Endothelial cell of umbilical vein (primary cell): ENCODE measurements around the gene ARV1. TPM values are rescaled to one million over a fixed set of nuclear protein-coding genes. Genes with fewer than 3 reads are reported as not detected.

Source experiments
- BruUV-seq: library from RNA; stranded (reverse); fragments of 400-500 nt; replicated peaks from 2 replicates; lab custom pipeline; 2021; lab: Mats Ljungman, UMichigan
- CTCF ChIA-PET: fragments of 300-600, 350-600 bp; sonication (Branson Sonifier 250); formaldehyde crosslinking; loops from one replicate; lab custom pipeline; 2021; ENCODE audit warnings: antibody characterized with exemption, inconsistent platforms; lab: Charles Lee
- POLR2A ChIA-PET: fragments of 300-600, 350-600 bp; sonication (Branson Sonifier 250); formaldehyde crosslinking; loops from one replicate; lab custom pipeline; 2021; ENCODE audit warnings: antibody characterized with exemption, inconsistent platforms; lab: Charles Lee
- DNase-seq: peaks from one replicate; pipeline ENCODE4 v3.0.0-alpha.2; 2011; ENCODE audit warnings: low read depth, low spot score
- FAIRE-seq: peaks from 2 replicates; lab custom pipeline; 2011; peaks lifted over from hg19 to GRCh38; lab: Jason Lieb, UNC
- H2AFZ ChIP-seq: 2 replicates; pipeline ENCODE4 v1.6.0; 2012; ENCODE audit warnings: low read depth, low read length, control low read depth, inconsistent platforms
- H3K27ac ChIP-seq: 2 replicates; pipeline ENCODE4 v1.5.1; 2011; ENCODE audit warnings: low read depth, mild to moderate bottlenecking, control low read depth, low read length, moderate library complexity; ENCODE audit not compliant: insufficient read depth
- H3K27me3 ChIP-seq, 2 experiments: 2 replicates each; pipeline versions ENCODE4 v1.6.0 to v1.6.1; 2011; ENCODE audit warnings: low read length in 2 of 2, mixed read lengths in 1 of 2; ENCODE audit not compliant: control insufficient read depth in 2 of 2, insufficient read depth in 2 of 2
- H3K36me3 ChIP-seq, 2 experiments: 2 replicates in 1 of 2; 3 replicates in 1 of 2; pipeline ENCODE4 v1.5.1; 2011; ENCODE audit warnings: low read length in 2 of 2, mild to moderate bottlenecking in 1 of 2, moderate library complexity in 1 of 2; ENCODE audit not compliant: control insufficient read depth in 2 of 2, insufficient read depth in 2 of 2; ENCODE audit errors: extremely low read depth in 1 of 2
- H3K4me1 ChIP-seq: 3 replicates; pipeline ENCODE4 v1.5.1; 2011; ENCODE audit warnings: mild to moderate bottlenecking, low read length; ENCODE audit not compliant: control insufficient read depth, insufficient read depth; ENCODE audit errors: extremely low read depth
- H3K4me2 ChIP-seq: 2 replicates; pipeline ENCODE4 v1.6.1; 2011; ENCODE audit warnings: low read length, control low read depth, mixed read lengths; ENCODE audit not compliant: insufficient read depth
- H3K4me3 ChIP-seq, 3 experiments: fragments of 200-600 bp in 1 of 3; sonication (generic), shearing (Covaris generic) in 1 of 3; replicated peaks in 1 of 3; 2 replicates each; pipeline ENCODE4 v1.5.1; 2011 to 2016; ENCODE audit warnings: control low read depth in 3 of 3, low read length in 3 of 3, mild to moderate bottlenecking in 2 of 3, inconsistent platforms in 1 of 3, low read depth in 1 of 3, moderate library complexity in 1 of 3; ENCODE audit not compliant: insufficient read depth in 1 of 3
- H3K79me2 ChIP-seq: 2 replicates; pipeline ENCODE4 v1.6.0; 2012; ENCODE audit warnings: low read length, inconsistent platforms; ENCODE audit not compliant: control insufficient read depth, insufficient read depth
- H3K9ac ChIP-seq: replicated peaks from 2 replicates; pipeline ENCODE3; 2011; ENCODE audit warnings: low read length, control low read depth; ENCODE audit not compliant: insufficient read depth; ENCODE audit errors: extremely low read depth
- H3K9me1 ChIP-seq: replicated peaks from 3 replicates; pipeline ENCODE4 v1.6.0; 2011; ENCODE audit warnings: mild to moderate bottlenecking, low read length; ENCODE audit not compliant: control insufficient read depth, insufficient read depth; ENCODE audit errors: extremely low read depth
- H3K9me3 ChIP-seq: replicated peaks from 2 replicates; pipeline ENCODE4 v1.5.1; 2012; ENCODE audit warnings: low read length, inconsistent platforms; ENCODE audit not compliant: control insufficient read depth, insufficient read depth
- H4K20me1 ChIP-seq: replicated peaks from 2 replicates; pipeline ENCODE3; 2011; ENCODE audit warnings: mild to moderate bottlenecking, low read length; ENCODE audit not compliant: control insufficient read depth, insufficient read depth; ENCODE audit errors: extremely low read depth
- EZH2 ChIP-seq: IDR thresholded peaks from 2 replicates; pipeline ENCODE4 v1.6.1; 2012; ENCODE audit warnings: borderline replicate concordance, low read depth, mild to moderate bottlenecking, moderate library complexity, low read length, inconsistent platforms; ENCODE audit not compliant: severe bottlenecking
- FOS ChIP-seq: IDR thresholded peaks from 2 replicates; pipeline ENCODE4 v1.6.1; 2011; ENCODE audit warnings: mild to moderate bottlenecking, low read length, moderate library complexity, borderline replicate concordance; ENCODE audit not compliant: insufficient read depth
- GATA2 ChIP-seq: IDR thresholded peaks from 2 replicates; pipeline ENCODE4 v1.7.0; 2011; ENCODE audit warnings: low read depth, mild to moderate bottlenecking, moderate library complexity, mixed read lengths, low read length; ENCODE audit not compliant: insufficient read length, insufficient read depth
- JUN ChIP-seq: IDR thresholded peaks from 2 replicates; pipeline ENCODE4 v1.6.1; 2011; ENCODE audit warnings: borderline replicate concordance, low read depth; ENCODE audit not compliant: insufficient read length, insufficient read depth
- MYC ChIP-seq: IDR thresholded peaks from one replicate; pipeline ENCODE4 v1.6.1; 2011; ENCODE audit warnings: mild to moderate bottlenecking, low read depth, low read length
- POLR2A ChIP-seq: IDR thresholded peaks from 2 replicates; pipeline ENCODE4 v1.6.1; 2012; ENCODE audit warnings: low read depth, mild to moderate bottlenecking, control low read depth, low read length
- POLR2AphosphoS5 ChIP-seq: IDR thresholded peaks from 2 replicates; pipeline ENCODE4 v1.6.1; 2012; ENCODE audit warnings: low read depth, mild to moderate bottlenecking, control low read depth, low read length, moderate library complexity; ENCODE audit not compliant: insufficient read depth
- dilution Hi-C: fragments of 300-500 bp; cut with MboI; formaldehyde crosslinking; loops from one replicate; pipeline ENCODE4 v1.15.0; 2019; ENCODE audit warnings: low sequenced_read_pairs; ENCODE audit not compliant: extremely low pct_ligation_motif_present
- intact Hi-C: fragments of 100-400 bp; cut with micrococcal nuclease; formaldehyde crosslinking; loops from one replicate; pipeline ENCODE4 v1.10.0; 2022
- polyA plus RNA-seq, 4 experiments: library from polyadenylated mRNA; depleted of rRNA in 3 of 4; stranded (reverse) in 3 of 4; unstranded in 1 of 4; fragments of >200 nt; gene quantifications; 2 replicates each; pipeline versions ENCODE4 v1.2.1 to v1.2.3, GENCODE V29; 2011 to 2012; ENCODE audit warnings: missing spikeins in 1 of 4
- total RNA-seq: library from RNA; stranded (reverse); gene quantifications from 2 replicates; pipeline ENCODE4 v1.2.3, GENCODE V29; 2021
- TF ChIP-seq, protein P1 (sequence below): IDR thresholded peaks from 2 replicates; pipeline ENCODE4 v1.6.1; 2011; ENCODE audit not compliant: insufficient read depth, insufficient read length
- TF ChIP-seq, protein P2 (sequence below), 2 donors: IDR thresholded peaks; 1 replicate in 1 of 2; 2 replicates in 1 of 2; pipeline ENCODE4 v1.5.1; 2011; ENCODE audit warnings: low read length in 2 of 2, mild to moderate bottlenecking in 2 of 2, moderate library complexity in 2 of 2, control low read depth in 1 of 2, inconsistent platforms in 1 of 2, low read depth in 1 of 2; ENCODE audit not compliant: insufficient read depth in 1 of 2; ENCODE audit errors: extremely low read depth in 1 of 2

Gene ARV1
- total and polyA plus RNA-seq, 2 donors (not counting 3 experiments of a cell fraction or from before 2014, with no cell fraction given) = 10.7 to 14.0 TPM

DNA sequence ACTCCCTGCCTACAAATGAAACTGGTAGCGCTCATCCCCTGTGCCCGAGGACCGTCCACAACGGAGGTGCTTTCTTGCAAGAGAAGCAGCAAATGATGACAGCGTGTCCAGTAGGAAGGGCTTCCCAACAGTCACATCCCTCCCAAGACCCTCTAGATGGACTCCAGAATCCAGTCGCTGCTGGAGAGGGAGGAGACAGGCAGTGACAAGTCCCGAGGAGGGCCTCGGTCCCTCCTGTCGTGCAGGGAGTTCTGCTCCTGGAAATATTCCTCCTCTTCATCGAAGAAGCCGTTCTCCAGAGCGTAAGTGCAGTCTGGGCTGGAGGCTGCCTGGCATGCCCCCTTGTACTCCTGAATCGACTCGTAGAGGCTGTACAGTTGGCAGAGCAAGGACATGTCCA is 40.8 kb downstream of the ARV1 start:
- FAIRE-seq (no peak), DNase-seq (no peak)
- CTCF ChIA-PET = no interaction called here
- POLR2A ChIA-PET = no interaction called here
- H3K9me3 ChIP-seq = no peaks in the 10 kb centered on the region
- no peaks in the 10 kb centered on the region for H3K9me1 ChIP-seq
- no TSS peak for BruUV-seq
- H3K27ac ChIP-seq = no peak overlapping the region
- intact Hi-C loops = loop anchor here (2.0 kb wide), 2 partner anchors 73 to 191 kb away; no protein-coding TSS in a partner anchor
- H3K36me3 ChIP-seq = peaks cover 0 to 4% of the 10 kb centered on the region in 2 experiments
- no peaks in the 10 kb centered on the region for H4K20me1 ChIP-seq
- peaks cover 7% of the 10 kb centered on the region for H3K4me1 ChIP-seq
- no peaks in the 10 kb centered on the region for H3K79me2 ChIP-seq
- no peak overlapping the region for H2AFZ ChIP-seq
- dilution Hi-C loops = no loop called here
- no peaks in the 10 kb centered on the region for H3K27me3 ChIP-seq
- no peak overlapping the region for H3K9ac ChIP-seq
- H3K4me2 ChIP-seq = no peak overlapping the region
- TF ChIP-seq POLR2AphosphoS5 (no peak), GATA2 (no peak), FOS (no peak), JUN (no peak), MYC (no peak), POLR2A (no peak), EZH2 (no peak)
- TF ChIP-seq, protein P1, sequence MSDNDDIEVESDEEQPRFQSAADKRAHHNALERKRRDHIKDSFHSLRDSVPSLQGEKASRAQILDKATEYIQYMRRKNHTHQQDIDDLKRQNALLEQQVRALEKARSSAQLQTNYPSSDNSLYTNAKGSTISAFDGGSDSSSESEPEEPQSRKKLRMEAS = no peak
- TF ChIP-seq, protein P2, sequence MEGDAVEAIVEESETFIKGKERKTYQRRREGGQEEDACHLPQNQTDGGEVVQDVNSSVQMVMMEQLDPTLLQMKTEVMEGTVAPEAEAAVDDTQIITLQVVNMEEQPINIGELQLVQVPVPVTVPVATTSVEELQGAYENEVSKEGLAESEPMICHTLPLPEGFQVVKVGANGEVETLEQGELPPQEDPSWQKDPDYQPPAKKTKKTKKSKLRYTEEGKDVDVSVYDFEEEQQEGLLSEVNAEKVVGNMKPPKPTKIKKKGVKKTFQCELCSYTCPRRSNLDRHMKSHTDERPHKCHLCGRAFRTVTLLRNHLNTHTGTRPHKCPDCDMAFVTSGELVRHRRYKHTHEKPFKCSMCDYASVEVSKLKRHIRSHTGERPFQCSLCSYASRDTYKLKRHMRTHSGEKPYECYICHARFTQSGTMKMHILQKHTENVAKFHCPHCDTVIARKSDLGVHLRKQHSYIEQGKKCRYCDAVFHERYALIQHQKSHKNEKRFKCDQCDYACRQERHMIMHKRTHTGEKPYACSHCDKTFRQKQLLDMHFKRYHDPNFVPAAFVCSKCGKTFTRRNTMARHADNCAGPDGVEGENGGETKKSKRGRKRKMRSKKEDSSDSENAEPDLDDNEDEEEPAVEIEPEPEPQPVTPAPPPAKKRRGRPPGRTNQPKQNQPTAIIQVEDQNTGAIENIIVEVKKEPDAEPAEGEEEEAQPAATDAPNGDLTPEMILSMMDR (IDR thresholded peaks at IDR 0.05; ENCODE audit: extremely low read depth in 1 of 2, insufficient read depth in 1 of 2, low read depth in 1 of 2, low read length in 2 of 2) = no peak
- H3K4me3 ChIP-seq = no peak overlapping the region
